Metanephros (tissue), 2 donors: ENCODE data around the gene GPR89B. TPM values are rescaled to one million over a fixed set of nuclear protein-coding genes. Genes with fewer than 3 reads are reported as not detected.

Experiments
- small RNA-seq: library from RNA; depleted of rRNA; stranded (forward); fragments of <200 nt; gene quantifications from one replicate; pipeline ENCODE3, GENCODE V24; 2014; ENCODE audit warnings: low replicate concordance
- total RNA-seq: library from RNA; depleted of rRNA; stranded (reverse); fragments of >200 nt; gene quantifications from one replicate; pipeline ENCODE4 v1.2.3, GENCODE V29; 2014

GPR89B gene
- 40.1 TPM for total RNA-seq

DNA sequence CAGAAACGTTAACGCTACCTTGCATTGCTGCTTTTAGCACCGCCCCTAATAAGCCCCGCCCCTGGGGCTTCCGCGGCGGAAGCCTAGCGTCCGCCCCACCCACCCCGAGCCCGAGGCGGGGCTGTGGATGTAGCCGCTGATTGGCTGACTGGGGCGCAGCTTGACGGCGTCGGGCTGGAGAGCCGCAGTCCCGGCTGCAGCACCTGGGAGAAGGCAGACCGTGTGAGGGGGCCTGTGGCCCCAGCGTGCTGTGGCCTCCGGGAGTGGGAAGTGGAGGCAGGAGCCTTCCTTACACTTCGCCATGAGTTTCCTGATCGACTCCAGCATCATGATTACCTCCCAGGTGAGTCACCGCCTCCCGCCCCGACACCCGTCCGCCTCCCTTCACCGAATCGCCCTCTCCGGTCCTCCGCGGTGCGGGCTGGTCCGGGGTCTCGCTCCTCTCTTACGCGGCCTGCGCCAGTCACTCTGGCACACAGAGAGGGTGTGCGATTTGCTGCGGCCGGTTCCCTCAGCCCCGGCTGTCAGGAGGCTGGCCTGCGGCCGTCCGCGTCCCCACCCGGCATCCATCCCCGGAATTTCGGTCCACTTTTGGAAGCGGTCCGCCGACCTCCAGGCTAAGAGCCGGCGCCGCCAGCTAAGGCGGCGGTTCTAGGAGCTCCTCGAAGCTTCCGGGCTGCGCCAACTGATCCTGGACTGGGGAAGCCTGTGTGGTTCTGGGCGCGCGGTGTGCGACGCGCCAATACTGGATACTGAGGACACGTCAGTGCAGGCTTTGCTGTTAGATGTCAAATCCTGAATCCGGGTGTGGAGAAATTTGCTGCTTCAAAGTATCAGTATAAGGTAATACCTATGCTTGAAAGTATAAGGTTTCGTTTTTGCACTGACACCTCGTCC, at the start of gene GPR89B:
GPR89B (plus strand) TSS at position 185 of the 897 bp plus-strand sequence; CDS start at position 302, 117 bp downstream.

DNA sequence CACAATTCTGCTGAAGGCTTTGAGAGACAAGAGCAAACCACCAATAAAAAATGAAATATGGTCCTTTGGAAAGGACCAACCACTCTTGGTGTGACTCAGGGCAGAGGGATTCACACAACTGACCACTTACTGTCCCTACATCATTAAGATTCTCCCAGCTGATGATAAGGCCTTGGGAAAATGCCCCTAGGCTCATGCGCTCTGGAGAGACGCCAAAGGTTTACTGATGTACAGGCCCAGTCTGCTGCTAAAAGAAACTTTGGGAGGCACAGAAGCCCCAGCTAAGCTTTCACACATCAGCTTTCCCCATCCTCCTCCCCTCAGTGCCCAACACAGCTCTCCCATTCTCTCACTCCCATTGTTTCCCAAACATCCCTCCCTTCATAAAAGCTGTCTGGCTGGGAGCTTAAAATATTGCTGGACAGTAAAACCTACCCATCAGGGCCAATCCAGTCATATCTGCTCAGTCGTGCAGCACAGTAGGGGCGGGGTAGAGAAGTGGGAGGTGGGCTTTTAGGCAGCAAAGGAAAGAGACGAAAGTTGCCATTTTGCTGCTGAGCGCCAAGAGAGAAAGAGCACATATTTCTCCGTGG, 25.9 kb upstream of the GPR89B start, which contains the start of gene GJA8:
GJA8 (plus strand) TSS at position 543 of the 593 bp plus-strand sequence. CDS start 5,161 bp downstream, outside the sequence.

Small RNA genes within 50 kb of the gene (small RNA-seq; reads per million reads assigned to genes)
- gene RNU1-129P (not detected), gene RNVU1-7 (31.4 reads per million, percentile 96 among the genes with 10 or more reads in this experiment)

Other genes starting within 250 kb of the GPR89B start
- 25.6 TPM for gene GJA5, start 167.8 kb upstream of the GPR89B start, total RNA-seq
- gene GJA8, start 25.6 kb upstream of the GPR89B start, total RNA-seq, result 0.64 TPM
- 17.4 TPM for gene NBPF11, start 223.9 kb downstream of the GPR89B start, total RNA-seq